GM12878 (cell line): ENCODE data around the gene RSKR. TPM values are rescaled to one million over a fixed set of nuclear protein-coding genes. Genes with fewer than 3 reads are reported as not detected.
A peak's percentile ranks its signal among the peaks of the same experiment; 100 is the strongest.

Source experiments
- ASH2L ChIP-seq: fragments of 300-600, 200-600 bp; sonication (generic); IDR thresholded peaks from 2 replicates; pipeline ENCODE4 v1.6.1; 2017; ENCODE audit warnings: low read depth, mild to moderate bottlenecking, borderline replicate concordance
- CEBPB ChIP-seq, 2 experiments: fragments of 150-350 bp in 1 of 2; IDR thresholded peaks; 2 replicates each; pipeline ENCODE4 v1.6.1; 2012 to 2014; ENCODE audit warnings: low read depth in 2 of 2, low read length in 2 of 2, borderline replicate concordance in 1 of 2, inconsistent platforms in 1 of 2
- CHD4 ChIP-seq: fragments of 200-600 bp; sonication (generic); IDR thresholded peaks from 2 replicates; pipeline ENCODE4 v1.6.1; 2016; ENCODE audit warnings: mild to moderate bottlenecking
- EED ChIP-seq: sonication (generic); IDR thresholded peaks from 2 replicates; pipeline ENCODE4 v1.6.1; 2016; ENCODE audit warnings: antibody characterized with exemption, low read depth
- FOS ChIP-seq: IDR thresholded peaks from 3 replicates; pipeline ENCODE4 v1.6.1; 2011; ENCODE audit warnings: borderline replicate concordance; ENCODE audit not compliant: insufficient read length; ENCODE audit errors: extremely low read depth
- FOXM1 ChIP-seq: IDR thresholded peaks from 2 replicates; pipeline ENCODE4 v1.6.1; 2012; ENCODE audit warnings: low read depth, mild to moderate bottlenecking, inconsistent platforms, low read length, moderate library complexity
- IRF5 ChIP-seq: fragments of 450-650 bp; IDR thresholded peaks from 2 replicates; pipeline ENCODE4 v1.6.1; 2017; ENCODE audit warnings: borderline replicate concordance
- KLF5 ChIP-seq: fragments of 450-650 bp; IDR thresholded peaks from 2 replicates; pipeline ENCODE4 v1.6.1; 2014; ENCODE audit warnings: mild to moderate bottlenecking; ENCODE audit not compliant: partially characterized antibody
- NKRF ChIP-seq: fragments of 450-650 bp; conservative IDR thresholded peaks from 2 replicates; pipeline ENCODE4 v1.6.1; 2017; ENCODE audit warnings: mild to moderate bottlenecking, moderate library complexity
- RAD51 ChIP-seq: fragments of 450-650 bp; IDR thresholded peaks from 2 replicates; pipeline ENCODE4 v1.6.1; 2016; ENCODE audit warnings: moderate library complexity, mild to moderate bottlenecking, inconsistent platforms
- SPI1 ChIP-seq: IDR thresholded peaks from 2 replicates; pipeline ENCODE4 v1.6.1; 2011; ENCODE audit warnings: low read depth, mild to moderate bottlenecking, low read length, moderate library complexity, borderline replicate concordance; ENCODE audit not compliant: insufficient read depth
- ZBED1 ChIP-seq: IDR thresholded peaks from 2 replicates; pipeline ENCODE4 v1.6.1; 2016; ENCODE audit warnings: borderline replicate concordance
- ZBTB40 ChIP-seq: fragments of 450-650 bp; IDR thresholded peaks from 2 replicates; pipeline ENCODE4 v1.6.1; 2016; ENCODE audit warnings: mild to moderate bottlenecking, moderate library complexity, borderline replicate concordance
- ZNF274 ChIP-seq: IDR thresholded peaks from one replicate; pipeline ENCODE4 v1.8.0; 2011; ENCODE audit not compliant: insufficient read length, insufficient read depth
- ZSCAN29 ChIP-seq: fragments of 450-650 bp; IDR thresholded peaks from 2 replicates; pipeline ENCODE4 v1.6.1; 2017; ENCODE audit warnings: mild to moderate bottlenecking, moderate library complexity
- polyA plus RNA-seq, 11 experiments: library from polyadenylated mRNA; depleted of rRNA in 4 of 11; unstranded in 6 of 11; stranded (reverse) in 5 of 11; fragments of >200 nt; fragmentation: Nextera tagmentation in 4 of 11; fragmentation: Illumina TruSeq in 1 of 11; extraction: Ambion mirVana in 4 of 11; extraction: Trizol in 1 of 11; gene quantifications; 1 replicate in 1 of 11; 2 replicates in 10 of 11; pipeline versions ENCODE4 v1.2.1 to v1.2.3, GENCODE V29; 2011 to 2016; ENCODE audit warnings: inconsistent platforms in 2 of 11, missing spikeins in 2 of 11, low read depth in 1 of 11
- total RNA-seq, 4 experiments: library from RNA; depleted of rRNA in 3 of 4; stranded (reverse); fragments of >200 nt in 3 of 4; fragmentation: Illumina TruSeq in 1 of 4; extraction: Trizol in 1 of 4; gene quantifications; 2 replicates each; pipeline versions ENCODE4 v1.2.1 to v1.2.3, GENCODE V29; 2013 to 2021

The RSKR gene
- total and polyA plus RNA-seq, 10 of the 15 experiments (the other 5 are each of a cell fraction or from before 2014, with no cell fraction given) = 0.52 to 22.4 (median 8.7) TPM

- no peak for TF ChIP-seq ZSCAN29
- TF ChIP-seq NKRF = peak; percentile 63
- TF ChIP-seq CHD4 = no peak
- TF ChIP-seq ASH2L = no peak
- TF ChIP-seq IRF5 = no peak
- TF ChIP-seq KLF5 = no peak
- no peak for TF ChIP-seq FOXM1
- TF ChIP-seq CEBPB (IDR thresholded peaks at IDR 0.05; ENCODE audit: borderline replicate concordance in 1 of 2, low read depth in 2 of 2, low read length in 2 of 2) = no peak
- TF ChIP-seq RAD51 = no peak
- TF ChIP-seq SPI1 = no peak
- TF ChIP-seq FOS = no peak
- no peak for TF ChIP-seq ZNF274
- TF ChIP-seq ZBTB40 = no peak
- no peak for TF ChIP-seq ZBED1
- no peak for TF ChIP-seq EED
Observed at GRCh38 chr17:28598799-28599310, 15.1 kb downstream of the RSKR start, which contains the start of gene SPAG5 (continued).
